Upper lobe of left lung (tissue), 4 donors: ENCODE data around the gene ETNK1.

Experiments
- CTCF ChIP-seq, 6 experiments: fragments of 450-650 bp in 4 of 6; fragments of 200-600 bp in 2 of 6; sonication (generic) in 2 of 6; IDR thresholded peaks; one replicate each; pipeline ENCODE4 v1.5.1; 2016 to 2019; ENCODE audit warnings: antibody characterized with exemption in 6 of 6
- EP300 ChIP-seq, 4 donors: sonication (generic); formaldehyde crosslinking; IDR thresholded peaks; one replicate each; pipeline ENCODE4 v1.5.1; 2017; ENCODE audit warnings: antibody characterized with exemption in 4 of 4, control low read depth in 2 of 4
- POLR2A ChIP-seq, 4 donors: fragments of 450-650 bp; IDR thresholded peaks; one replicate each; pipeline ENCODE4 v1.5.1; 2016 to 2017; ENCODE audit warnings: antibody characterized with exemption in 4 of 4, mild to moderate bottlenecking in 2 of 4
- POLR2AphosphoS5 ChIP-seq, 2 donors: sonication (generic); formaldehyde crosslinking; IDR thresholded peaks; one replicate each; pipeline ENCODE4 v1.5.1; 2017; ENCODE audit warnings: antibody characterized with exemption in 2 of 2

GRCh38 chr12:22715254-22715653, 90.3 kb downstream of the ETNK1 start:
- no peak for TF ChIP-seq POLR2AphosphoS5 (IDR thresholded peaks at IDR 0.05)
- TF ChIP-seq CTCF (IDR thresholded peaks at IDR 0.05), result no peak
- TF ChIP-seq POLR2A (IDR thresholded peaks at IDR 0.05), result no peak
- TF ChIP-seq EP300 (IDR thresholded peaks at IDR 0.05), result no peak
